K562 (cell line): ENCODE measurements around the gene ACP4. TPM values are rescaled to one million over a fixed set of nuclear protein-coding genes. Genes with fewer than 3 reads are reported as not detected.

ENCODE experiments used
- CXXC5 ChIP-seq: fragments of 250-450 bp; sonication (Bioruptor Pico); IDR thresholded peaks from 2 replicates; pipeline ENCODE4 v1.8.0; 2022; ENCODE audit warnings: inconsistent platforms, mild to moderate bottlenecking, moderate library complexity
- ETV1 ChIP-seq: fragments of 450-650 bp; conservative IDR thresholded peaks from 2 replicates; pipeline ENCODE4 v1.6.1; 2016; ENCODE audit warnings: missing genetic modification characterization, control low read depth, low read depth, missing compliant biosample characterization
- KLF13 ChIP-seq: fragments of 450-650 bp; IDR thresholded peaks from 2 replicates; pipeline ENCODE4 v1.6.1; 2016; ENCODE audit warnings: missing genetic modification characterization, low read depth, mild to moderate bottlenecking, missing compliant biosample characterization, moderate library complexity, borderline replicate concordance
- NFATC3 ChIP-seq: fragments of 450-650 bp; IDR thresholded peaks from 2 replicates; pipeline ENCODE4 v1.6.1; 2017; ENCODE audit warnings: mild to moderate bottlenecking
- SRSF9 ChIP-seq: fragments of 200-400 bp; formaldehyde crosslinking; IDR thresholded peaks from 2 replicates; pipeline ENCODE4 v1.6.1; 2017; ENCODE audit warnings: low read depth, low read length, borderline replicate concordance
- TCFL5 ChIP-seq: fragments of 250-450 bp; sonication (Bioruptor Pico); conservative IDR thresholded peaks from 2 replicates; pipeline ENCODE4 v1.6.1; 2021; ENCODE audit warnings: mild to moderate bottlenecking, moderate library complexity, matching md5 sums
- TRIM24 ChIP-seq, 2 experiments: fragments of 450-650 bp; IDR thresholded peaks; 2 replicates each; pipeline ENCODE4 v1.6.1; 2016
- ZNF217 ChIP-seq: sonication (generic); formaldehyde crosslinking; IDR thresholded peaks from 2 replicates; pipeline ENCODE4 v1.8.0; 2022; ENCODE audit warnings: mild to moderate bottlenecking, missing genetic modification reagents
- ZNF263 ChIP-seq: sonication (generic); formaldehyde crosslinking; IDR thresholded peaks from 2 replicates; pipeline ENCODE4 v1.8.0; 2022; ENCODE audit warnings: mild to moderate bottlenecking, missing genetic modification reagents, borderline replicate concordance
- polyA plus RNA-seq, 8 experiments: library from polyadenylated mRNA; depleted of rRNA in 4 of 8; stranded (reverse) in 5 of 8; unstranded in 3 of 8; fragments of >200 nt; fragmentation: Nextera tagmentation in 2 of 8; fragmentation: Illumina TruSeq in 1 of 8; extraction: Ambion mirVana in 2 of 8; extraction: Trizol in 1 of 8; gene quantifications; 2 replicates each; pipeline versions ENCODE4 v1.2.1 to v1.2.3, GENCODE V29; 2011 to 2014; ENCODE audit warnings: inconsistent platforms in 1 of 8, missing spikeins in 1 of 8
- total RNA-seq, 7 experiments: library from RNA; depleted of rRNA in 6 of 7; stranded (reverse); fragments of >200 nt in 6 of 7; fragmentation: Illumina TruSeq in 2 of 7; extraction: Trizol in 2 of 7; gene quantifications; 2 replicates each; pipeline versions ENCODE4 v1.2.1 to v1.2.3, GENCODE V29; 2011 to 2021; ENCODE audit warnings: low replicate concordance in 1 of 7
- TF ChIP-seq, protein P1 (sequence below), 2 experiments: fragments of 450-650 bp; IDR thresholded peaks; 2 replicates each; pipeline ENCODE4 v1.6.1; 2018; ENCODE audit warnings: mild to moderate bottlenecking in 2 of 2, low read depth in 1 of 2; ENCODE audit not compliant: partially characterized antibody in 2 of 2
- TF ChIP-seq, protein P2 (sequence below): IDR thresholded peaks from 2 replicates; pipeline ENCODE4 v1.6.1; 2014; ENCODE audit warnings: antibody characterized with exemption

The ACP4 gene
- total and polyA plus RNA-seq, 9 of the 15 experiments (the other 6 are each of a cell fraction or from before 2014, with no cell fraction given), result not detected

- TF ChIP-seq, protein P1, sequence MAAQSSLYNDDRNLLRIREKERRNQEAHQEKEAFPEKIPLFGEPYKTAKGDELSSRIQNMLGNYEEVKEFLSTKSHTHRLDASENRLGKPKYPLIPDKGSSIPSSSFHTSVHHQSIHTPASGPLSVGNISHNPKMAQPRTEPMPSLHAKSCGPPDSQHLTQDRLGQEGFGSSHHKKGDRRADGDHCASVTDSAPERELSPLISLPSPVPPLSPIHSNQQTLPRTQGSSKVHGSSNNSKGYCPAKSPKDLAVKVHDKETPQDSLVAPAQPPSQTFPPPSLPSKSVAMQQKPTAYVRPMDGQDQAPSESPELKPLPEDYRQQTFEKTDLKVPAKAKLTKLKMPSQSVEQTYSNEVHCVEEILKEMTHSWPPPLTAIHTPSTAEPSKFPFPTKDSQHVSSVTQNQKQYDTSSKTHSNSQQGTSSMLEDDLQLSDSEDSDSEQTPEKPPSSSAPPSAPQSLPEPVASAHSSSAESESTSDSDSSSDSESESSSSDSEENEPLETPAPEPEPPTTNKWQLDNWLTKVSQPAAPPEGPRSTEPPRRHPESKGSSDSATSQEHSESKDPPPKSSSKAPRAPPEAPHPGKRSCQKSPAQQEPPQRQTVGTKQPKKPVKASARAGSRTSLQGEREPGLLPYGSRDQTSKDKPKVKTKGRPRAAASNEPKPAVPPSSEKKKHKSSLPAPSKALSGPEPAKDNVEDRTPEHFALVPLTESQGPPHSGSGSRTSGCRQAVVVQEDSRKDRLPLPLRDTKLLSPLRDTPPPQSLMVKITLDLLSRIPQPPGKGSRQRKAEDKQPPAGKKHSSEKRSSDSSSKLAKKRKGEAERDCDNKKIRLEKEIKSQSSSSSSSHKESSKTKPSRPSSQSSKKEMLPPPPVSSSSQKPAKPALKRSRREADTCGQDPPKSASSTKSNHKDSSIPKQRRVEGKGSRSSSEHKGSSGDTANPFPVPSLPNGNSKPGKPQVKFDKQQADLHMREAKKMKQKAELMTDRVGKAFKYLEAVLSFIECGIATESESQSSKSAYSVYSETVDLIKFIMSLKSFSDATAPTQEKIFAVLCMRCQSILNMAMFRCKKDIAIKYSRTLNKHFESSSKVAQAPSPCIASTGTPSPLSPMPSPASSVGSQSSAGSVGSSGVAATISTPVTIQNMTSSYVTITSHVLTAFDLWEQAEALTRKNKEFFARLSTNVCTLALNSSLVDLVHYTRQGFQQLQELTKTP (IDR thresholded peaks at IDR 0.05; ENCODE audit: low read depth in 1 of 2, partially characterized antibody in 2 of 2), result no peak
- peak; percentile 68; the same call in 1 of the 2 replicates for TF ChIP-seq ZNF263 (CRISPR knock-in tag)
- no peak for TF ChIP-seq SRSF9
- no peak for TF ChIP-seq TRIM24 (IDR thresholded peaks at IDR 0.05)
- TF ChIP-seq TCFL5 (CRISPR knock-in tag), result no peak
- no peak for TF ChIP-seq KLF13 (tag)
- no peak for TF ChIP-seq ZNF217
- TF ChIP-seq, protein P2, sequence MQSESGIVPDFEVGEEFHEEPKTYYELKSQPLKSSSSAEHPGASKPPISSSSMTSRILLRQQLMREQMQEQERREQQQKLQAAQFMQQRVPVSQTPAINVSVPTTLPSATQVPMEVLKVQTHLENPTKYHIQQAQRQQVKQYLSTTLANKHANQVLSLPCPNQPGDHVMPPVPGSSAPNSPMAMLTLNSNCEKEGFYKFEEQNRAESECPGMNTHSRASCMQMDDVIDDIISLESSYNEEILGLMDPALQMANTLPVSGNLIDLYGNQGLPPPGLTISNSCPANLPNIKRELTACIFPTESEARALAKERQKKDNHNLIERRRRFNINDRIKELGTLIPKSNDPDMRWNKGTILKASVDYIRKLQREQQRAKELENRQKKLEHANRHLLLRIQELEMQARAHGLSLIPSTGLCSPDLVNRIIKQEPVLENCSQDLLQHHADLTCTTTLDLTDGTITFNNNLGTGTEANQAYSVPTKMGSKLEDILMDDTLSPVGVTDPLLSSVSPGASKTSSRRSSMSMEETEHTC, result no peak
- TF ChIP-seq ETV1 (tag), result no peak
- TF ChIP-seq NFATC3, result no peak
- no peak for TF ChIP-seq CXXC5 (CRISPR knock-in tag)
These were observed 7.8 kb downstream of the ACP4 start (continued) for GRCh38 chr19:50797781-50798658.
